Measurements from ENCODE around the gene MFRP.

The MFRP gene

GRCh38 chr11:119367661-119368120, 21.2 kb upstream of the MFRP start:
- TF ChIP-seq CTCF (conservative IDR thresholded peaks at IDR 0.05; ENCODE audit: low read length), result no peak
- no peak overlapping the region for H3K4me3 ChIP-seq (ENCODE audit: low read length)
- no peak for DNase-seq (ENCODE audit: low read depth)

- no peak for DNase-seq (ENCODE audit: low read depth)
- H3K4me3 ChIP-seq (ENCODE audit: low read length), result no peak overlapping the region
- no peak for TF ChIP-seq CTCF (conservative IDR thresholded peaks at IDR 0.05; ENCODE audit: low read length)
Measured at GRCh38 chr11:119366690-119367620, 20.4 kb upstream of the MFRP start.

DNA sequence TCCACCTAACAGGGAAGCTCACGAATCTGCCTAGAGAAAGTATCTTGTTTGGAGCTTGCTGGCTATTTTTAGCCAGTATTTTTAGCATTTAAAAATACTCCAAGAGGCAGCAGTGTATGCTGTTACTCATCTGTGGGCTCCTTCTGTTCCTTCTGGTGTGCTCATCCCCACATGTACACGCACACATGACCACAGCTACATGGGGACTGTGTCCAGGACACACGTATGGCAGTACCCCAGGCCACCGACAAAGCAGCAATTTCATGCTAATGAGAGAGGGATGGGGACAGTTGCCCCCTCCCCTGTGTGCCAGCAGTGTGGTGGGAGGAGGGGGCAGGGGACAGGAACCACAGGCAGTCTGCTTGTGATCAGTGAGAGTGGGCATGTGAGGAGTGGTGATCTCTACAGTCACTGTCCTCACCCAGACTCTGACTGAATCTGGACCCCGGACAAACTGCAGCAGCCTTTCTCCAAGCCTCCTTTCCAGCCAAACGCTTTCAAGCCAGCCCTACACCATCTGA, 18.6 kb upstream of the MFRP start:
- TF ChIP-seq CTCF (conservative IDR thresholded peaks at IDR 0.05; ENCODE audit: low read length), result no peak
- peak; percentile 35 for DNase-seq (ENCODE audit: low read depth)

GRCh38 chr11:119363851-119364590, 17.5 kb upstream of the MFRP start:
- H3K4me3 ChIP-seq (ENCODE audit: low read length), result peak overlapping the region; percentile 30; the same call in 1 of the 2 replicates
- peak; percentile 24 for DNase-seq (ENCODE audit: low read depth)
- no peak for TF ChIP-seq CTCF (conservative IDR thresholded peaks at IDR 0.05; ENCODE audit: low read length)

More for the DNA sequence above, 18.6 kb upstream of the MFRP start:
- H3K4me3 ChIP-seq (ENCODE audit: low read length), result no peak overlapping the region

DNA sequence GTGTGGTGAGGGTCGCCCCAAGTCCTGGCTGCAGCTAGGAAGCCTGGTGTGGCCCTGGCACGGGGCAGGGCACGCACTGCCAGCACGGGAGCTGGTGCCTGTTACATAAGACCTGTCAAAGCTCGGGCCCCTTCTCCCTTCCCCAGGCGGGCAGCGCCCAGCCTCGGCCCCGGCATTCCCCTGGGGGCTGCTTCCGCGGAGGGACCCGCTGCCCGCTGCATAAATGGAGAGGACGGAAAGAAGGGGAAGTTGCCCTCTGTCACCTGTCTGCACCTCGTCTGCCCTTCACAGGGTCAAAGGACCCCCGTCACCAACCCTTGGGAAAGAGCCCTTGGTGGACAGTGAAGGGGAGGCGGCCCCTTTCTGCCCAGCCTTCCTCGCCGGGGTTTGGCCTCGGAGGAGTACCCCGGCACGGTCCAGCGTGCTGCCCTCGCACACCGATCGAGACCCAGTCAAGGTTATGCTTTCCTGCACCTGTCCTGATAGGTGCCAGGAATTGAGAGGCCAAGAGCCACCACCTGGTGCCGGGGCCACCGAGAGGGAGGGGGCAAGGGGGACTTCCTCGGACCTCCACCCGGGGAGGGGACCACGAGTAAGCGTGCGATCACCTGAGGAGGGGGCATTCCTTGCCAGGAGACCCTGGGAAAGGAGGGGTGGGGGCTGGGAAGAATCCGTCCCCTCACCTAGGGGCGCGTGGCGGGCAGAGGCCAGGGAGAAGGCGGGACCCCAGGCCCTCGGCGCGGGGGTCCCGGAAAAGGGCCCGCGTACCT, 16.8 kb upstream of the MFRP start:
- TF ChIP-seq CTCF (conservative IDR thresholded peaks at IDR 0.05; ENCODE audit: low read length), result no peak
- no peak overlapping the region for H3K4me3 ChIP-seq (ENCODE audit: low read length)
- DNase-seq (ENCODE audit: low read depth), result no peak

DNA sequence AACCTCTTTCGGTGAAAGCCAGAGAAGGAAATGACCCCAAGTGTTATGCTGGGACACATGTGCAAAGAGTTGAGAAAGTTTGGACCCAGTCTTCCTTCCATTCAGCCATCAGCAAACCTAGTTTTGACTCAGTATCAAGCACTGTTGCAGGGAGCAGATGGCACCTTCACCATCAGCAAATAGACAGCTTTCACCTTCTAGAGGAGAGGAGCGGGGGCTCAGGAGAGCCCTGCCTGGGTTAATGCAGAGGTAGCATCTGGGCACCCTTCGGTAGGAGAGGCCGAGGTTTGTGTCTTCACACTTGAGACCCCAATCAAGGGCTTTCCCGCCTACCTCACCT, 16.2 kb upstream of the MFRP start:
- H3K4me3 ChIP-seq (ENCODE audit: low read length), result no peak overlapping the region
- TF ChIP-seq CTCF (conservative IDR thresholded peaks at IDR 0.05; ENCODE audit: low read length), result no peak
- no peak for DNase-seq (ENCODE audit: low read depth)
